Panc1 (cell line): ENCODE results near the gene CRABP1.

Experiments used
- CTCF ChIP-seq: fragments of 450-650 bp; IDR thresholded peaks from 2 replicates; pipeline ENCODE4 v1.5.1; 2017; ENCODE audit warnings: mild to moderate bottlenecking
- REST ChIP-seq, 2 experiments: IDR thresholded peaks; 2 replicates each; pipeline ENCODE4 v1.6.1; 2011 to 2012; ENCODE audit warnings: low read depth in 2 of 2, control low read depth in 1 of 2, low read length in 1 of 2, mild to moderate bottlenecking in 1 of 2, moderate library complexity in 1 of 2; ENCODE audit not compliant: insufficient read depth in 1 of 2

GRCh38 chr15:78350058-78350457 is 9.9 kb downstream of the CRABP1 start:
- TF ChIP-seq CTCF, result no peak
- no peak for TF ChIP-seq REST (IDR thresholded peaks at IDR 0.05; ENCODE audit: insufficient read depth in 1 of 2, low read depth in 2 of 2, low read length in 1 of 2)
